HepG2 (cell line): ENCODE results near the gene ZSCAN2. TPM values are rescaled to one million over a fixed set of nuclear protein-coding genes. Genes with fewer than 3 reads are reported as not detected.

Experiments
- AGO1 ChIP-seq: fragments of 200-400 bp; formaldehyde crosslinking; IDR thresholded peaks from 2 replicates; pipeline ENCODE4 v1.6.1; 2017; ENCODE audit warnings: mild to moderate bottlenecking, low read depth, low read length, moderate library complexity; ENCODE audit not compliant: poor library complexity, severe bottlenecking
- ASH2L ChIP-seq: fragments of 300-600, 200-600 bp; sonication (generic); IDR thresholded peaks from 2 replicates; pipeline ENCODE4 v1.7.0; 2017; ENCODE audit warnings: low read depth, mild to moderate bottlenecking, moderate library complexity, mixed read lengths, low read length; ENCODE audit not compliant: insufficient read length
- DR1 ChIP-seq: sonication (generic); formaldehyde crosslinking; IDR thresholded peaks from 2 replicates; pipeline ENCODE4 v1.8.0; 2021; ENCODE audit warnings: mild to moderate bottlenecking, missing genetic modification reagents, inconsistent platforms
- HDAC1 ChIP-seq: sonication (generic); formaldehyde crosslinking; IDR thresholded peaks from 2 replicates; pipeline ENCODE4 v1.5.1; 2020; ENCODE audit warnings: mild to moderate bottlenecking, missing genetic modification reagents
- HDAC6 ChIP-seq: fragments of 200-600 bp; sonication (generic); IDR thresholded peaks from 2 replicates; pipeline ENCODE4 v1.7.0; 2017; ENCODE audit warnings: mild to moderate bottlenecking, antibody characterized with exemption, low read length, low read depth
- JUND ChIP-seq: sonication (generic); formaldehyde crosslinking; IDR thresholded peaks from 2 replicates; pipeline ENCODE4 v1.8.0; 2022; ENCODE audit warnings: mild to moderate bottlenecking, missing genetic modification reagents
- KDM2A ChIP-seq: sonication (generic); formaldehyde crosslinking; IDR thresholded peaks from 2 replicates; pipeline ENCODE4 v1.4.0; 2020; ENCODE audit warnings: low read depth, missing genetic modification reagents, borderline replicate concordance
- MAZ ChIP-seq, 2 experiments: sonication (generic) in 1 of 2; formaldehyde crosslinking in 1 of 2; IDR thresholded peaks; 2 replicates each; pipeline versions ENCODE4 v1.5.0 to v1.6.1; 2012 to 2020; ENCODE audit warnings: low read depth in 2 of 2, mild to moderate bottlenecking in 2 of 2, borderline replicate concordance in 1 of 2, improper control_type of control experiment in 1 of 2, low read length in 1 of 2, missing genetic modification reagents in 1 of 2, moderate library complexity in 1 of 2
- NFYC ChIP-seq: IDR thresholded peaks from 2 replicates; pipeline ENCODE4 v1.6.1; 2016; ENCODE audit warnings: missing genetic modification reagents, missing compliant biosample characterization
- POGZ ChIP-seq: sonication (generic); formaldehyde crosslinking; IDR thresholded peaks from 2 replicates; pipeline ENCODE4 v1.4.0; 2020; ENCODE audit warnings: mild to moderate bottlenecking, missing genetic modification reagents
- SRSF1 ChIP-seq: fragments of 200-400 bp; formaldehyde crosslinking; optimal IDR thresholded peaks from 2 replicates; pipeline ENCODE3; 2017; ENCODE audit warnings: mild to moderate bottlenecking, low read depth, low read length, moderate library complexity
- TEAD3 ChIP-seq: optimal IDR thresholded peaks from 2 replicates; pipeline ENCODE3; 2016; ENCODE audit warnings: borderline replicate concordance
- ZMYM4 ChIP-seq: sonication (generic); formaldehyde crosslinking; IDR thresholded peaks from 2 replicates; pipeline ENCODE4 v1.8.1; 2023; ENCODE audit warnings: mild to moderate bottlenecking, missing genetic modification reagents
- ZNF296 ChIP-seq: sonication (generic); formaldehyde crosslinking; conservative IDR thresholded peaks from 2 replicates; pipeline ENCODE4 v1.5.0; 2020; ENCODE audit warnings: mild to moderate bottlenecking, missing genetic modification reagents
- ZNF343 ChIP-seq: sonication (generic); formaldehyde crosslinking; IDR thresholded peaks from 2 replicates; pipeline ENCODE4 v1.4.0; 2020; ENCODE audit warnings: mild to moderate bottlenecking, missing genetic modification reagents
- ZNF460 ChIP-seq: sonication (generic); formaldehyde crosslinking; IDR thresholded peaks from 2 replicates; pipeline ENCODE4 v1.5.1; 2020; ENCODE audit warnings: missing genetic modification reagents, mild to moderate bottlenecking, borderline replicate concordance
- ZNF607 ChIP-seq: sonication (generic); formaldehyde crosslinking; IDR thresholded peaks from 2 replicates; pipeline ENCODE4 v1.5.1; 2020; ENCODE audit warnings: missing genetic modification reagents, mild to moderate bottlenecking, borderline replicate concordance
- polyA plus RNA-seq, 8 experiments: library from polyadenylated mRNA; depleted of rRNA in 3 of 8; stranded (reverse) in 7 of 8; unstranded in 1 of 8; fragments of >200 nt; fragmentation: Illumina TruSeq in 4 of 8; extraction: Trizol in 4 of 8; gene quantifications; 2 replicates each; pipeline versions ENCODE4 v1.2.1 to v1.2.3, GENCODE V29; 2011 to 2016; ENCODE audit warnings: low read depth in 4 of 8, missing spikeins in 1 of 8, mixed read lengths in 1 of 8; ENCODE audit not compliant: insufficient read depth in 1 of 8
- total RNA-seq, 5 experiments: library from RNA; depleted of rRNA; stranded (reverse); fragments of >200 nt; fragmentation: Illumina TruSeq; extraction: Trizol; gene quantifications; 2 replicates each; pipeline ENCODE4 v1.2.3, GENCODE V29; 2016; ENCODE audit warnings: low read depth in 1 of 5
- TF ChIP-seq, protein P1 (sequence below): sonication (generic); formaldehyde crosslinking; IDR thresholded peaks from 2 replicates; pipeline ENCODE4 v1.4.0; 2020; ENCODE audit warnings: missing genetic modification reagents
- TF ChIP-seq, protein P2 (sequence below), 2 experiments: IDR thresholded peaks; 2 replicates each; pipeline ENCODE4 v1.6.1; 2011 to 2012; ENCODE audit warnings: low read length in 2 of 2, borderline replicate concordance in 1 of 2, low read depth in 1 of 2, mild to moderate bottlenecking in 1 of 2, moderate library complexity in 1 of 2
- TF ChIP-seq, protein P3 (sequence below): sonication (generic); formaldehyde crosslinking; IDR thresholded peaks from 2 replicates; pipeline ENCODE4 v1.8.1; 2023; ENCODE audit warnings: mild to moderate bottlenecking, missing genetic modification reagents
- TF ChIP-seq, protein P4 (sequence below): IDR thresholded peaks from 2 replicates; pipeline ENCODE4 v1.6.1; 2012; ENCODE audit warnings: inconsistent platforms

ZSCAN2 gene
- total and polyA plus RNA-seq, 2 of the 13 experiments (the other 11 are each of a cell fraction or from before 2014, with no cell fraction given): 11.4 to 21.5 TPM

DNA sequence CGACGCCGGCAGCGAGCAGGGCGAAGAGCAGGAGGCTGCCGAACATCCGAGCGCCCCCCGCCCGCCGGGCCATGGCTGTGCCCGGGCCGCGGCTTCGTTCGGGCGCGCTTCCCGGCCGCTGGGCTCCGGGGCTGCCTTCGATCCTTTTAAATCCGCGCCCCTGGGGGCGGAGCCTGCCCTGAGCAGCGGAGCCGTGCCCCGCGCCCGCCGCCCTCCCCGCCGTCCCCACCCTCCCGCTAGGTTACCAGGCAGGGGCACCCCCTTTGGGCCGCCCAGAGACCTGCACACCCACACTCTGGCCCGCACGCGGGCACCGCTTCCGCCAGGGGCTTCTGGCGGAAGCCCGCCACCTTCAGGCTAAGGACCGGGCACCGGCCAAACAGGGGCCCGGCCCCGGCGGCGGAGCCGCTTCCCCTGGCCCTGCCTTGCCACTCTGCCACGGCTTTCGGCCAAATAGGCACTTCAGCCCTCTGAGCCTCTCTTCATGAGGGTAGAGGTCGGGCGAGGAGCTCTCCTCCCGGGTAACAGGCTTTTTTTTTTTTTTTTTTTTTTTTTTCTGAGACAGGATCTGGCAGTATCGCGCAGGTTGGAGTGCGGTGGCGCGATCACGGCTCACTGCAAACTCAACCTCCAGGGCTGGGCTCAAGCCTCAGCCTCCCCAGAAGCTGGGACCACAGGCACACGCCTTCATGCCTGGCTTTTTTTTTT lies 57.4 kb downstream of the ZSCAN2 start, which contains the start of gene NMB (continued):
- peak; percentile 70 for TF ChIP-seq AGO1
- TF ChIP-seq ASH2L: peak; percentile 67
- TF ChIP-seq TEAD3 (CRISPR knock-in tag): no peak
- TF ChIP-seq, protein P1, sequence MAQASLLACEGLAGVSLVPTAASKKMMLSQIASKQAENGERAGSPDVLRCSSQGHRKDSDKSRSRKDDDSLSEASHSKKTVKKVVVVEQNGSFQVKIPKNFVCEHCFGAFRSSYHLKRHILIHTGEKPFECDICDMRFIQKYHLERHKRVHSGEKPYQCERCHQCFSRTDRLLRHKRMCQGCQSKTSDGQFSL (CRISPR knock-in tag): no peak
- TF ChIP-seq MAZ (IDR thresholded peaks at IDR 0.05; ENCODE audit: borderline replicate concordance, low read depth, low read length): peak; percentile 68; the same call in 1 of the 2 replicates
- peak; percentile 27; the same call in 1 of the 2 replicates for TF ChIP-seq MAZ (CRISPR knock-in tag; IDR thresholded peaks at IDR 0.05; ENCODE audit: low read depth)
- TF ChIP-seq HDAC1 (CRISPR knock-in tag): peak; percentile 22; the same call in 1 of the 2 replicates
- TF ChIP-seq POGZ: peak; percentile 61
- no peak for TF ChIP-seq ZNF460
- no peak for TF ChIP-seq JUND (CRISPR knock-in tag)
- TF ChIP-seq, protein P2, sequence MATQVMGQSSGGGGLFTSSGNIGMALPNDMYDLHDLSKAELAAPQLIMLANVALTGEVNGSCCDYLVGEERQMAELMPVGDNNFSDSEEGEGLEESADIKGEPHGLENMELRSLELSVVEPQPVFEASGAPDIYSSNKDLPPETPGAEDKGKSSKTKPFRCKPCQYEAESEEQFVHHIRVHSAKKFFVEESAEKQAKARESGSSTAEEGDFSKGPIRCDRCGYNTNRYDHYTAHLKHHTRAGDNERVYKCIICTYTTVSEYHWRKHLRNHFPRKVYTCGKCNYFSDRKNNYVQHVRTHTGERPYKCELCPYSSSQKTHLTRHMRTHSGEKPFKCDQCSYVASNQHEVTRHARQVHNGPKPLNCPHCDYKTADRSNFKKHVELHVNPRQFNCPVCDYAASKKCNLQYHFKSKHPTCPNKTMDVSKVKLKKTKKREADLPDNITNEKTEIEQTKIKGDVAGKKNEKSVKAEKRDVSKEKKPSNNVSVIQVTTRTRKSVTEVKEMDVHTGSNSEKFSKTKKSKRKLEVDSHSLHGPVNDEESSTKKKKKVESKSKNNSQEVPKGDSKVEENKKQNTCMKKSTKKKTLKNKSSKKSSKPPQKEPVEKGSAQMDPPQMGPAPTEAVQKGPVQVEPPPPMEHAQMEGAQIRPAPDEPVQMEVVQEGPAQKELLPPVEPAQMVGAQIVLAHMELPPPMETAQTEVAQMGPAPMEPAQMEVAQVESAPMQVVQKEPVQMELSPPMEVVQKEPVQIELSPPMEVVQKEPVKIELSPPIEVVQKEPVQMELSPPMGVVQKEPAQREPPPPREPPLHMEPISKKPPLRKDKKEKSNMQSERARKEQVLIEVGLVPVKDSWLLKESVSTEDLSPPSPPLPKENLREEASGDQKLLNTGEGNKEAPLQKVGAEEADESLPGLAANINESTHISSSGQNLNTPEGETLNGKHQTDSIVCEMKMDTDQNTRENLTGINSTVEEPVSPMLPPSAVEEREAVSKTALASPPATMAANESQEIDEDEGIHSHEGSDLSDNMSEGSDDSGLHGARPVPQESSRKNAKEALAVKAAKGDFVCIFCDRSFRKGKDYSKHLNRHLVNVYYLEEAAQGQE (IDR thresholded peaks at IDR 0.05; ENCODE audit: borderline replicate concordance in 1 of 2, low read depth in 1 of 2, low read length in 2 of 2): peak in 1 of 2 experiments; percentile 36; a peak in 1 of 4 replicates
- 0 out of 2 replicates have a peak, but pooled peaks have one; percentile 42 for TF ChIP-seq ZNF607 (CRISPR knock-in tag)
- TF ChIP-seq SRSF1: peak; percentile 46
- TF ChIP-seq, protein P3, sequence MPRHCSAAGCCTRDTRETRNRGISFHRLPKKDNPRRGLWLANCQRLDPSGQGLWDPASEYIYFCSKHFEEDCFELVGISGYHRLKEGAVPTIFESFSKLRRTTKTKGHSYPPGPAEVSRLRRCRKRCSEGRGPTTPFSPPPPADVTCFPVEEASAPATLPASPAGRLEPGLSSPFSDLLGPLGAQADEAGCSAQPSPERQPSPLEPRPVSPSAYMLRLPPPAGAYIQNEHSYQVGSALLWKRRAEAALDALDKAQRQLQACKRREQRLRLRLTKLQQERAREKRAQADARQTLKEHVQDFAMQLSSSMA (CRISPR knock-in tag): no peak
- peak; percentile 50 for TF ChIP-seq DR1
- peak; percentile 53; the same call in 1 of the 2 replicates for TF ChIP-seq ZMYM4 (CRISPR knock-in tag)
- TF ChIP-seq NFYC (CRISPR knock-in tag): no peak
- TF ChIP-seq, protein P4, sequence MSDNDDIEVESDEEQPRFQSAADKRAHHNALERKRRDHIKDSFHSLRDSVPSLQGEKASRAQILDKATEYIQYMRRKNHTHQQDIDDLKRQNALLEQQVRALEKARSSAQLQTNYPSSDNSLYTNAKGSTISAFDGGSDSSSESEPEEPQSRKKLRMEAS: peak; percentile 60; the same call in 1 of the 2 replicates
- no peak for TF ChIP-seq HDAC6
- TF ChIP-seq ZNF343: 0 out of 2 replicates have a peak, but pooled peaks have one; percentile 34
- no peak for TF ChIP-seq ZNF296 (CRISPR knock-in tag)
- peak; percentile 63 for TF ChIP-seq KDM2A
